ENCODE results near the gene DENND2A.

DNA sequence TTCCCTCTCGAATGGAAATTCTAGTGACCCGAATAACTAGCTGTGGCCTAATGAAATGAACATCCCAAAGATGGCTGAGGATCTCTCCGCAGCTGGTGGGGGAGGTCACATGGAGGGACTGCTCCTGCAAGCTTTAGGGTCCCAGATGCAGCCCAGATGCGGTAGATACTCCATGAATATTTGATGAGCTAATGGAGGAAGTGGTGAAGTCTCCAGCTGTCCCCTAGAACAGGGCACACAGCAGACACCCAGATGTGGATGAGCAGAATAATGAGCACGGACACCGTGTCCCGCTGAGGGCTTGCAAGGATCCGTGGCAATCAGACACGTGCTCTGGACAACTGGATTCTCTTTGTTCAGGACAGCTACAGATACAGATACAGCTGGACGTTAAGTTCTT is 59.2 kb downstream of the DENND2A start:
- TF ChIP-seq SUZ12 (IDR thresholded peaks at IDR 0.05; ENCODE audit: extremely low read depth, insufficient read depth, insufficient read length), result no peak
- TF ChIP-seq YY1 (IDR thresholded peaks at IDR 0.05; ENCODE audit: insufficient read depth, insufficient read length), result no peak
